GM21786 (cell line): ENCODE data around the gene NPEPL1.

Experiments
- ATAC-seq: cut with Tn5 transposase; IDR thresholded peaks from one replicate; pipeline ENCODE4 v1.9.1; 2021; ENCODE audit not compliant: unreplicated experiment

Gene NPEPL1

GRCh38 chr20:58700121-58700821, 7.7 kb downstream of the NPEPL1 start:
- no peak for ATAC-seq

GRCh38 chr20:58700823-58701222, 8.2 kb downstream of the NPEPL1 start:
- no peak for ATAC-seq

GRCh38 chr20:58701431-58702160, 9.0 kb downstream of the NPEPL1 start:
- no peak for ATAC-seq

- ATAC-seq, result no peak
Observed at GRCh38 chr20:58702161-58702510, 9.5 kb downstream of the NPEPL1 start.

- ATAC-seq, result no peak
Observed at GRCh38 chr20:58702859-58703648, 10.5 kb downstream of the NPEPL1 start.

GRCh38 chr20:58703765-58704371, 11.3 kb downstream of the NPEPL1 start:
- no peak for ATAC-seq

DNA sequence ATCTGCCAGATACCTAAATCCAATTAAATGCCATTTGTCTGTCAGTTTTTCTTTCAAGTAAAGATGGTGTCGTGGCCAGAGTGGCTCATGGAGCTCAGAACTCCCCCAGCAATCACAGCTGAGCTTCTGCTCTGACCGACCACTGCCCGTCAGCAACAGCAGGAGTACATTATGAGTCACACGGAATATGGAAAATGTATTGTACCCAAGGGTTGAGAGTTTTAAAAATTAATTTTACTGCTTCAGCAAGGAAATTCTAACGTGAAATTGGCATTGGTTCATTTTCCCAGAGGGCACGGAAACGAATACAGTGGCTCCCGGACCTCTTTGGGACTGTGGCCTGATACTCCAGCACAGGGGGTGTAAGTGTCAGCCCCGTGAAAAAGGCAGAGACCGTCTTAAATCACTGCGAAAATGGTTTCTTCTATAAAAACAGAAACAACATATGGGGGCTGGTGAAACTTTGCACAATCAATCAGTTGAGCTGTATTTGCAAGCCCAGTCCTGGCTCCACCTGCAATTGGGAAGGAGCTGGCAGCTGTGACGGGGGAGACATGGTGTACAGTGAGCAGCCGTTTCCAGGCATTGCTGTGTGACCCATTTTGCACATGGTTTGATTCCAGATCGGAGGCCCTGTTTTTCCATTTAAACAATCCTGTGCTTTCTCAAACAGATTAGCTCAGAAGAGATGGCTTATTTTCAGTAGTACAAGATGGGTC, 12.8 kb downstream of the NPEPL1 start:
- ATAC-seq, result no peak

- ATAC-seq, result no peak
Observed at GRCh38 chr20:58706150-58706892, 13.7 kb downstream of the NPEPL1 start.

DNA sequence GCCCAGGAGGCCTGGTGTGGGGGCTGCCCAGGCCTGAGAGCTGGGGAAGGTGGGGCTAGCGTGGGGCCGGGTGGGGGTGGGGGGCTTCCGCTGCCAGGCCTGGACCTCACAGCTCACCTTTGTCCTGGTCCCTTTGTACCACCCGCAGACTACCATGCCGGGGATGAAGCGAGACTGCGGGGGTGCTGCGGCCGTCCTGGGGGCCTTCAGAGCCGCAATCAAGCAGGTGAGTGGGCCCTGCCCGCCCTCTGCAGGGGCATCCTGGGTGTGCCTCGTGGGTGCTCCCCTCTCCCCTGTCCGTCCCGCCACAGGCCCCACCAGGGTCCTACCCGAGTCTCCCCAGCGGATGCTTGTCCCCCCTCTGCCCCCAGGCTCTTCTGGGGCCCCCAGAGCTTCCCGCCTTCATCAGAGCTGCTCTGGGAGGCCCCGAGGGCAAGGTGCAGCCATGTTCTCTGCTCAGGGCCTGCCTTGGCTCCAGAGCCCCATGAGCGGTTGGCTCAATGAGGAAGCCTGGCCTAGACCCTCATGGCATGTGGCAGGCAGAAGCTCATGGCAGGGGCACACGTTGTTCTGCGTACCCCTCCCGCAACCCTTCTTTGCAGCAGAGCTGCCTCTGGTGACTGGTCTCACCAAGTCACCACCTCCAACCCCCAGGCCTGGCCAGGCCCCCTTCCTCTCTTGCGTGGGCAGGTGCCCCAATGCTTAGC, 14.5 kb downstream of the NPEPL1 start:
- ATAC-seq, result no peak

DNA sequence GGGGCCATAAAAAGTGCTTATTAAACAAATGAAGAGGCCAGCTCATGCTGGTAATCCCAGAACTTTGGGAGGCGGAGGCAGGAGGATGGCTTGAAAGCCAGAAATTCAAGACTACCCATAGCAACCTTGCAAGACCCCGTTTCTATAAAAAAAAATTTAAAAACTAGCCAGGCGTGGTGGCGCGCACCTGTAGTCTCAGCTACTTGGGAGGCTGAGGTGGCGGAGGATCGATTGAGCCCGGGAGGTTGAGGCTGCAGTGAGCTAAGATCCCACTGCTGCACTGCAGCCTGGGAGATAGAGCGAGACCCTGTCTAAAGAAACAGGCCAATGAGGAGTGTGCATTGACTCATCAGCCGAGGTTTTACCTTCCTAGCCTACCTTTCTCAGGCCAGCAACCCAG, 15.2 kb downstream of the NPEPL1 start:
- no peak for ATAC-seq

GRCh38 chr20:58708246-58708931, 15.8 kb downstream of the NPEPL1 start:
- no peak for ATAC-seq

DNA sequence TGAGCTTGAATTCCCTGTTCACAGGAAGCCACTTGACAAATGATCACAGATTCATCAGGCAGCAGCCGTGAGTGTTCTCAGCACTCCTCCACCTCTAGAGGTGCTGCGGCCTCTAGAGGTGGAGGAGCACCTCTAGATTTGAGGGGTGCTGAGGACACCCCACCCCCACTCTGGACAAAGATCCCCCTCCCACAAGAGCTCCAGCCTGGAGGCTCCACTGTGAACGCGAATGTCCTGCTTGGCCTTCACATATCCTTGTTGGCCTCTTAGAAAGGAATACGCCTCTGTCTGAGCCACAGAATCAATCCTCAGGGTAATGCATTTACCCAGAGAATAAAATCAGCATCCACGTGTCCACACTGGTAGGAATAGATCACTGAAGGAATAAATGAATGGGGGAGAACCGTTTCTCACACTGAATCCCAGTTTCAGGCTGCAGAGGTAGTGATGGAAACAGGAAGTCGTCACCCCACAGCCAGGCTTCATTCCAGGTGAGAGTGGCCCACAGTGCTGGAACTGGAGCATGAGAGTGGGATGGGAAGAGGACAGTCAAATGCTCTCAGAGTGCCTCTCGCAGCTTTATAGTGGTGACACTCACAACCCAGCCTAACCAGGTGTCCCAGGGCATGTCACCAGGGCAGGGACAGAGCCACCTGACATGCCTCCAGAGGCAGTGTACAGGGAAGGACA, 16.6 kb downstream of the NPEPL1 start:
- ATAC-seq, result no peak

GRCh38 chr20:58709703-58710039, 17.1 kb downstream of the NPEPL1 start:
- no peak for ATAC-seq

DNA sequence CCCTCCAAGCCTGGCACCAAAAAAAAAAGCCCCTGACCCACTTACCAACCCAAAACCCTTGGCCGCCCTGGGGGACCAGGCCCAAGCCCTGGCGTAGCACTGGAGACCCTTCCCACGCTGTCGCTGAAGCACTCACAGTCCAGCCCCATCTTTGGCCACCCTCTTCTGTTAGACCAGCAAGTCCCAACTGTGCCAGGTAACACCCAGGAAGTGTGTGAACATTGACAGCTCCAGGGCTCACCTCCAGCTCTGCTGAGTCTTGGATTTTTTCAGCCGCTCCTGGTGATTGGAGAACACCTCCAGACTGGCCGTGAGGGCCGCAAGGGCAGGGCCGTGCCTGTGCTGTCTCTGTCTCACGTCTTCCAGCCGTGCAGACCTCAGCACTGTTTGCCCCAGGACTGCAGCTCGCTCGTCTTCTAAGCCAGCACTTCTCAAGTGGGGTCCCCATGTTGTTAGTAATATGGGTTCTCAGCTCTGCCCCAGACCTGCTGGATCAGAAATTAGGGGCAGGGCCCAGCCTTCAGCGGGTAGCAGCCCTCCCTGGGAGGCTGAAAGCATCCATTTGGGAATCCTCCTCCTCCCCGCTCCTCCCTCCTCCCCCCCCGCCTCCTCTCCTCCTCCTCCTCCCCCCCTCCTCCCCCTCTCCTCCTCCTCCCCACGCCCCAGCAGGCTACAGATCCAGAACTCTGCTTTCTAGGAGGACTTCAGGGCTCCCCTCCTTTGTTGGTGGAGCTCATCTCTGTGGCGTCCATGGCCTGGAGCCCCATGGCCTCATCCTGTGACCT, 18.1 kb downstream of the NPEPL1 start:
- no peak for ATAC-seq

GRCh38 chr20:58711266-58712051, 18.9 kb downstream of the NPEPL1 start:
- ATAC-seq, result no peak

DNA sequence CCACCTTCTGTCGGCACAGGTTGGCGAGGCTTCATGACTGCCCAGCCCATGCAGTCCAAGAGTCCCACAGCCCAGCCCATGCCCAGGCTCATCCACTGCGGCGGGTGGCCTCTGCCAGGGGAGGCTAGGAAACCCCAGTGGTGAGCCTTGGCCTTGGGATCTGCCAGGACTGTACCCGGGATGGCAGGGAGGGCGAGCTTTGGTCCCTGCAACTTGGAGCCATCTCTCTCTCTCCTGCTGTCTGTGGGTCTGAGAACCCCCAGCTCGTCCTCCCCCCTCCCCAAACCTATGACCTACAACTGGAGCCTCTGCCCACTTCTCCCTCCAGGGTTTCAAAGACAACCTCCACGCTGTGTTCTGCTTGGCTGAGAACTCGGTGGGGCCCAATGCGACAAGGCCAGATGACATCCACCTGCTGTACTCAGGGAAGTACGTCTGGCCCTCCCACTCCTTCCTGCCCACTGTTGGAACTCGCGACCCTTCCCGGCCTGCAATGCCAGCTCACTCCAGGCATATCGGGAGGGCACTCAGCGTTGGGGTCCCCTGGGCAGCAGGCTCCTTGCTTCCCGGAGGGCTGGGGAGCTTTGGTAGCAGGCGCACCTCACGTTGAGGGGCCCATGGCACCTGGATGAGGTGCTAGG, 19.7 kb downstream of the NPEPL1 start:
- no peak for ATAC-seq
